Omental fat pad (tissue), 4 donors: ENCODE data around the gene GPR68. TPM values are rescaled to one million over a fixed set of nuclear protein-coding genes. Genes with fewer than 3 reads are reported as not detected.

ENCODE experiments used
- ATAC-seq: fragments of 150-250 bp; one replicate; pipeline ENCODE4 v1.9.1; 2016; ENCODE audit warnings: mild to moderate bottlenecking, moderate library complexity; ENCODE audit not compliant: low FRiP score
- DNase-seq: peaks from one replicate; pipeline ENCODE4 v3.0.0-alpha.2; 2019; ENCODE audit warnings: low spot score
- total RNA-seq, 4 donors: library from RNA; depleted of rRNA; stranded (reverse); fragments of >200 nt; gene quantifications; one replicate each; pipeline ENCODE4 v1.1.0, GENCODE V29; 2016
- TF ChIP-seq, protein P1 (sequence below), 3 donors: fragments of 450-650 bp; IDR thresholded peaks; one replicate each; pipeline ENCODE4 v1.5.1; 2016 to 2017; ENCODE audit warnings: antibody characterized with exemption in 3 of 3, mild to moderate bottlenecking in 3 of 3, moderate library complexity in 2 of 3

The GPR68 gene
- total RNA-seq, 4 donors from 2014 or later = 0.19 to 0.36 (median 0.19) TPM; not detected in 1

DNA sequence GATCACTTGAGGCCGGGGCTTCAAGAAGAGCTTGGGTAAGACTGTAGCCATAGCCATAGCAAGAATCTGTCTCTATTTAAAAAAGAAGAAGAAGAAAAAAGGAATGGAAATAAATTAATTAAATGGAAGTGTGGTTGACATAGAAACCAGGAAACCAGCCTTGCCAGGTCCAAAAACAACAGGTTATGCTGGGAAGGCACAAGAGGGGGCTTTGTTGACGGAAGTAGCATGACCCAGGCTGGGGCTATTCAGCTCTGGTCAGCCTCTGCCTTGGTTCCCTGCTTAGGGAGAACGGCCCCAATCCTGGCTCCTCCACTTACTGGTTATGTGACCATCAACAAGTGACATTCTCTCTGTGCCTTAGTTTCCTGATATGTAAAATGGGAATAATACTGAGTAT, 14.4 kb upstream of the GPR68 start:
- no peak for ATAC-seq
- DNase-seq = no peak
- TF ChIP-seq, protein P1, sequence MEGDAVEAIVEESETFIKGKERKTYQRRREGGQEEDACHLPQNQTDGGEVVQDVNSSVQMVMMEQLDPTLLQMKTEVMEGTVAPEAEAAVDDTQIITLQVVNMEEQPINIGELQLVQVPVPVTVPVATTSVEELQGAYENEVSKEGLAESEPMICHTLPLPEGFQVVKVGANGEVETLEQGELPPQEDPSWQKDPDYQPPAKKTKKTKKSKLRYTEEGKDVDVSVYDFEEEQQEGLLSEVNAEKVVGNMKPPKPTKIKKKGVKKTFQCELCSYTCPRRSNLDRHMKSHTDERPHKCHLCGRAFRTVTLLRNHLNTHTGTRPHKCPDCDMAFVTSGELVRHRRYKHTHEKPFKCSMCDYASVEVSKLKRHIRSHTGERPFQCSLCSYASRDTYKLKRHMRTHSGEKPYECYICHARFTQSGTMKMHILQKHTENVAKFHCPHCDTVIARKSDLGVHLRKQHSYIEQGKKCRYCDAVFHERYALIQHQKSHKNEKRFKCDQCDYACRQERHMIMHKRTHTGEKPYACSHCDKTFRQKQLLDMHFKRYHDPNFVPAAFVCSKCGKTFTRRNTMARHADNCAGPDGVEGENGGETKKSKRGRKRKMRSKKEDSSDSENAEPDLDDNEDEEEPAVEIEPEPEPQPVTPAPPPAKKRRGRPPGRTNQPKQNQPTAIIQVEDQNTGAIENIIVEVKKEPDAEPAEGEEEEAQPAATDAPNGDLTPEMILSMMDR (IDR thresholded peaks at IDR 0.05) = no peak

- DNase-seq (no peak), ATAC-seq (no peak)
- TF ChIP-seq, protein P1 (IDR thresholded peaks at IDR 0.05) = no peak
These were observed 13.6 kb upstream of the GPR68 start for GRCh38 chr14:91258011-91258618.

DNA sequence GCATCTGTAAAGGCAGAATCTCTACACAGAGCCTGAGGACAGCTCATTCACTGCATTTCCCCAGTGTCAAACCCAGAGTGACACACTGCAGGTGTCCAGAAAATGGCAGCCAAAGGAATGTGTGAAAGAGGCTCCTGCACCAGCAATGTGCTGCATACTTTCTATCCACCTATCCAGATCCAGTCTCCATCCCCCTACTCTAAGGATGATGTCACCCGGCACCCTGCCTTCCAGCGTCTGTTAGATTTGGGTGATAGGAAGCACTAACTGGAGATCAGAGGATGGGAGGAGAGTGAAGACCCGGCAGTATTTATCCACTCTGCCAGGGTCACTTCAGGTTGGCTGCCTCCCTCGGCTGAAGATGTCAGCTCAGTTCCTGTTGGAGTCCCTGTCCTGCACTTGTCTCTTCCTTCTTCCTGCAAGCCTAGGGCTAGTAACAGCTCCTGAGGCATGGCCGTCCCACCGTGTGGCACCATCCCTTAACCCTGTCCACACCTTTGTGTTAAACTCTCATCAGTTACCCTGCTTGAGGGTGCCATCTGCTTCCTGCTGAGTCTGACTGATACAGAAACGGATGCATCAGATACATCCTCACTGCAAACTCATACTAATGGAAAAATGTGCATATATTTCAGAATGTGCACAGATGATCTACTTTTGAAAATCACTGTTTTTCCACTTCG, 13.0 kb upstream of the GPR68 start:
- DNase-seq (no peak), ATAC-seq (no peak)
- TF ChIP-seq, protein P1 (IDR thresholded peaks at IDR 0.05) = no peak

DNA sequence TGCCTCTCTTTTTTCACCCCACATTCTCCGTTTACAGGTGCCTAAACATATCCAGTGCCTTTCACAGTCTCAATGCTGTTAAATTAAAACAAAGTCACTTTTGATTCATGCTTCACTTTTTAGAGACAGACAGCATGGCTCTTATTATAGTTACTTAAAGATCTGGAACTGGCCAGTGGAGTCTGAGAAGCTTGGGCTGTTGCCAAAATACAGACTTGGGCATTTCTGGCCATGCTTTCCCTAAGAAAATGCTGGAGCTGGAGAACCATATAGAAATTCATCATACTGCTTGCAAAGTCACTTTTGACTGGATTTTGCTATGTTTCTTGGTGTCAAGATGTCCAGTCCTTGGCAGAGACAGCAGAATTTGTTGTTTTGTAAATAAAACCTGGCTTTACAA, 12.2 kb upstream of the GPR68 start:
- ATAC-seq (no peak), DNase-seq (no peak)
- TF ChIP-seq, protein P1 (IDR thresholded peaks at IDR 0.05) = no peak

DNA sequence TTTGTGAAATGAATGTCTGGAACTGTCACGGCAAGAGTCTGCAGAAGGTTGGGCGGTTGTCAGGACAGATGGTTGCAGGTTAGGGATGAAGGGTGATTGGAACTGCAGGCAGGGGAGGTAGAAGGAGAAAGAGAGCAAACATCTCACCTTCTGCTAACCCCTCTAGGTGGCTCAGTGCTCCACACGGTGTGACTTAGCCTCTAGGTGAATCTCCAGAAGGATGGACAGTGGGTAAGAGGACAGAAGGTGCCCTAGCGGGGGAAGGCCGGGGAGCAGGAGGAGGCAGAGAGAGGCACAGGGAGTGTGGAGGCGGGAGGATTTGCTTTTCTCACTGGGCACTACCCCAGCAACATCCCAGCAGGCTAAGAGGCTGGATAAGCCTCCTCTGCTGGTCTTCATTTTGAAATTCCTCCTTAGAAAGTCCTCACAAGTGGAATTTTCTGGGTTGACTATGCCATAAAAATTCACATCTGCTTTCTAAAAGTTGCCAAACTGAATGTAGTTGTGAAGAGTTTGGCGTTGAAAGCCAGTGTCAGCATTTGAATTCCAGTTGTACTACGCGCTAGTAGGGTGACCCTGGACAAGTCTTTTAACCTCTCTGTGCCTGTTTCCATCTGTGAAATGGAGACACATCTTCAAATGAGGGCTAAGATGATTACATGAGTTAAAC, 10.7 kb upstream of the GPR68 start:
- DNase-seq (no peak), ATAC-seq (no peak)
- TF ChIP-seq, protein P1 (IDR thresholded peaks at IDR 0.05) = no peak

- DNase-seq = no peak
- ATAC-seq = no peak
- TF ChIP-seq, protein P1 (IDR thresholded peaks at IDR 0.05) = no peak
These were observed 10.0 kb upstream of the GPR68 start for GRCh38 chr14:91254461-91254860.
